ENCODE measurements around the gene CST6. TPM values are rescaled to one million over a fixed set of nuclear protein-coding genes. Genes with fewer than 3 reads are reported as not detected.

The CST6 gene
- total and polyA plus RNA-seq, 2 experiments from 2014 or later, result 4.2 to 8.3 TPM

DNA sequence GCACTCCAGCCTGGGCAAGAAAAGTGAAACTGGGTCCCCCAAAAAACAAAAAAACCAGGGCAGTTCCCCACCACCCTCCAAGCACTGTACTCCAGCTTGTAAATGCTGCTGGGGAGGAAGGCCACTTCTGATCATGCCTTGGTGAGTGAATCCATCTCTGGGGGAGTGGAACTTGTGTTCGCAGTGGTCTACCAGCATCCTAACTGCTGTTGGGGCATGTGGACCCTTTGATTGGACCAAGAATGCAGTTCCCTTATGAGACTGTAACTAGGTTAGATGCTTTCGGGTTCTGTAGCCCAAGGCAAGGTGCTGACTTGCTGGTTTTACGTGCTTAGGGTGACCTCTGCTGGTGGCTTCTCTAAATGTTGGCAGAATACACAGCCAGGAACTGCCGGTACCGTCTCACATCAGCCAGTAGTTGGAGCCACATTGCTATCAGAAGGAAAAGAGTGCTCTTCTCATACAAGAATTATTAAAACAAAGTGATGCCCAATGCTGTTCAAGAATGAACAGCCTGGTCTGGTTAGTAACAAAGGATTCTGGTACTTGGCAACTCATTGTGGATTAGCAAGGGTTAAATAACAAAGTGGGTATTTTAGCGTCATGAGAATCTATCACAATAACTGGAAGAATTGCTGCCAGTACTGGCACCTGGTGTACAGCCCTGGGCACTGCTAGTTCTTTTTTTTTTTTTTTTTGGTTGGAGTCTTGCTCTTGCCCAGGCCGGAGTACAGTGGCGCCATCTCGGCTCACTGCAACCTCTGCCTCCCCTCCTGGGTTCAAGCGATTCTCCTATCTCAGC is 22.8 kb upstream of the CST6 start:
- no peak overlapping the region for H3K27ac ChIP-seq (ENCODE audit: low read depth)
- no peak overlapping the region for H2AFZ ChIP-seq
- Mint-ChIP-seq H3K27me3 (ENCODE audit: insufficient read depth, low read depth, poor library complexity) (peaks cover 9% of the 10 kb centered on the region), H3K9me3 (no peaks in the 10 kb centered on the region), H3K4me3 (no peak overlapping the region; the same call in 2 of the 3 replicates), H3K27ac (no peak overlapping the region; the same call in 1 of the 2 replicates), H3K36me3 (ENCODE audit: low read depth) (no peaks in the 10 kb centered on the region), H3K4me1 (no peaks in the 10 kb centered on the region)
- TF ChIP-seq, protein P1, sequence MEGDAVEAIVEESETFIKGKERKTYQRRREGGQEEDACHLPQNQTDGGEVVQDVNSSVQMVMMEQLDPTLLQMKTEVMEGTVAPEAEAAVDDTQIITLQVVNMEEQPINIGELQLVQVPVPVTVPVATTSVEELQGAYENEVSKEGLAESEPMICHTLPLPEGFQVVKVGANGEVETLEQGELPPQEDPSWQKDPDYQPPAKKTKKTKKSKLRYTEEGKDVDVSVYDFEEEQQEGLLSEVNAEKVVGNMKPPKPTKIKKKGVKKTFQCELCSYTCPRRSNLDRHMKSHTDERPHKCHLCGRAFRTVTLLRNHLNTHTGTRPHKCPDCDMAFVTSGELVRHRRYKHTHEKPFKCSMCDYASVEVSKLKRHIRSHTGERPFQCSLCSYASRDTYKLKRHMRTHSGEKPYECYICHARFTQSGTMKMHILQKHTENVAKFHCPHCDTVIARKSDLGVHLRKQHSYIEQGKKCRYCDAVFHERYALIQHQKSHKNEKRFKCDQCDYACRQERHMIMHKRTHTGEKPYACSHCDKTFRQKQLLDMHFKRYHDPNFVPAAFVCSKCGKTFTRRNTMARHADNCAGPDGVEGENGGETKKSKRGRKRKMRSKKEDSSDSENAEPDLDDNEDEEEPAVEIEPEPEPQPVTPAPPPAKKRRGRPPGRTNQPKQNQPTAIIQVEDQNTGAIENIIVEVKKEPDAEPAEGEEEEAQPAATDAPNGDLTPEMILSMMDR (conservative IDR thresholded peaks at IDR 0.05; ENCODE audit: low read depth in 2 of 2), result peak; percentile 99 to 100
- TF ChIP-seq EZH2 (IDR thresholded peaks at IDR 0.05; ENCODE audit: low read depth, unreplicated experiment), result no peak
- no peaks in the 10 kb centered on the region for H3K27me3 ChIP-seq (ENCODE audit: insufficient read depth)
- H3K4me2 ChIP-seq, result no peak overlapping the region
- H3K4me1 ChIP-seq (ENCODE audit: insufficient read depth), result no peaks in the 10 kb centered on the region
- H3K9me2 ChIP-seq (ENCODE audit: insufficient read depth), result no peaks in the 10 kb centered on the region
- H3K36me3 ChIP-seq (ENCODE audit: insufficient read depth), result no peaks in the 10 kb centered on the region
- H3K79me2 ChIP-seq (replicated peaks; ENCODE audit: insufficient read depth), result no peaks in the 10 kb centered on the region
- DNase-seq (ENCODE audit: low spot score) (peak; percentile 97), ATAC-seq (peak; percentile 99)
- H4K20me1 ChIP-seq (replicated peaks; ENCODE audit: insufficient read depth), result no peaks in the 10 kb centered on the region
- H3F3A ChIP-seq (replicated peaks; ENCODE audit: low read depth), result 0 out of 2 replicates have a peak, but pooled peaks cover 7% of the 10 kb centered on the region
- no peak overlapping the region for H3K4me3 ChIP-seq

DNA sequence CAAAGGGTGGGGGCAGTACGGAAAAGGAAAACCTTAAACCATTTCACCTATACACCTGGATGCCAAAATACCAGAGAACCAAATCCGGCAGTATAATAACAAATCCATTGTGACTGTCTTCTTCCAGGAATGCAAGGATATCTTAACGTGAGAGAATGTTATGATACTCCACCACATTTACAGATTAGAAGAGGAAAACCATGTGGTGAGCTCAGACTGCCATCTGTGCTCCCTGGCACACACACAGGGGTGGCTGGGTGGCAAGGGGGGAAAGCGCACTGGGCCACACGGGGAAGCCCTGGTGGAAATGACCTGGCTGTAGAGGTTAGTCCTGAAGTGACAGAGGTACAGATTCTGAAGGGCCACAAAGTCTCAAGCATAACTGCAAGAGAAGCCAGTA is 19.8 kb upstream of the CST6 start:
- no peak overlapping the region for H3K4me2 ChIP-seq
- ATAC-seq (no peak), DNase-seq (ENCODE audit: low spot score) (no peak)
- no peak overlapping the region for H3K27ac Mint-ChIP-seq
- no peaks in the 10 kb centered on the region for H3K79me2 ChIP-seq (replicated peaks; ENCODE audit: insufficient read depth)
- H3K4me3 Mint-ChIP-seq, result no peak overlapping the region
- no peaks in the 10 kb centered on the region for H3K9me2 ChIP-seq (ENCODE audit: insufficient read depth)
- peaks cover 6% of the 10 kb centered on the region; the same call in 1 of the 3 replicates for H3K36me3 Mint-ChIP-seq (ENCODE audit: low read depth)
- H3F3A ChIP-seq (replicated peaks; ENCODE audit: low read depth), result 0 out of 2 replicates have a peak, but pooled peaks cover 7% of the 10 kb centered on the region
- H4K20me1 ChIP-seq (replicated peaks; ENCODE audit: insufficient read depth), result no peaks in the 10 kb centered on the region
- H3K9me3 Mint-ChIP-seq, result no peaks in the 10 kb centered on the region
- H3K27ac ChIP-seq (ENCODE audit: low read depth), result no peak overlapping the region
- H2AFZ ChIP-seq, result no peak overlapping the region
- H3K27me3 ChIP-seq (ENCODE audit: insufficient read depth), result no peaks in the 10 kb centered on the region
- H3K4me1 Mint-ChIP-seq, result no peaks in the 10 kb centered on the region
- H3K4me3 ChIP-seq, result no peak overlapping the region
- peaks cover 5% of the 10 kb centered on the region for H3K27me3 Mint-ChIP-seq (ENCODE audit: insufficient read depth, low read depth, poor library complexity)
- no peaks in the 10 kb centered on the region for H3K36me3 ChIP-seq (ENCODE audit: insufficient read depth)
- no peaks in the 10 kb centered on the region for H3K4me1 ChIP-seq (ENCODE audit: insufficient read depth)
- TF ChIP-seq JUNB (IDR thresholded peaks at IDR 0.05; ENCODE audit: unreplicated experiment), result no peak
- TF ChIP-seq, protein P1 (conservative IDR thresholded peaks at IDR 0.05; ENCODE audit: low read depth in 2 of 2), result no peak
- no peak for TF ChIP-seq ZNF331 (CRISPR knock-in tag; IDR thresholded peaks at IDR 0.05; ENCODE audit: low read depth)
- no peak for TF ChIP-seq NANOG (IDR thresholded peaks at IDR 0.05; ENCODE audit: borderline replicate concordance)
- no peak for TF ChIP-seq CREB1 (CRISPR knock-in tag; IDR thresholded peaks at IDR 0.05; ENCODE audit: low read depth)
- no peak for TF ChIP-seq ZNF114 (CRISPR knock-in tag; IDR thresholded peaks at IDR 0.05)
- TF ChIP-seq, protein P2, sequence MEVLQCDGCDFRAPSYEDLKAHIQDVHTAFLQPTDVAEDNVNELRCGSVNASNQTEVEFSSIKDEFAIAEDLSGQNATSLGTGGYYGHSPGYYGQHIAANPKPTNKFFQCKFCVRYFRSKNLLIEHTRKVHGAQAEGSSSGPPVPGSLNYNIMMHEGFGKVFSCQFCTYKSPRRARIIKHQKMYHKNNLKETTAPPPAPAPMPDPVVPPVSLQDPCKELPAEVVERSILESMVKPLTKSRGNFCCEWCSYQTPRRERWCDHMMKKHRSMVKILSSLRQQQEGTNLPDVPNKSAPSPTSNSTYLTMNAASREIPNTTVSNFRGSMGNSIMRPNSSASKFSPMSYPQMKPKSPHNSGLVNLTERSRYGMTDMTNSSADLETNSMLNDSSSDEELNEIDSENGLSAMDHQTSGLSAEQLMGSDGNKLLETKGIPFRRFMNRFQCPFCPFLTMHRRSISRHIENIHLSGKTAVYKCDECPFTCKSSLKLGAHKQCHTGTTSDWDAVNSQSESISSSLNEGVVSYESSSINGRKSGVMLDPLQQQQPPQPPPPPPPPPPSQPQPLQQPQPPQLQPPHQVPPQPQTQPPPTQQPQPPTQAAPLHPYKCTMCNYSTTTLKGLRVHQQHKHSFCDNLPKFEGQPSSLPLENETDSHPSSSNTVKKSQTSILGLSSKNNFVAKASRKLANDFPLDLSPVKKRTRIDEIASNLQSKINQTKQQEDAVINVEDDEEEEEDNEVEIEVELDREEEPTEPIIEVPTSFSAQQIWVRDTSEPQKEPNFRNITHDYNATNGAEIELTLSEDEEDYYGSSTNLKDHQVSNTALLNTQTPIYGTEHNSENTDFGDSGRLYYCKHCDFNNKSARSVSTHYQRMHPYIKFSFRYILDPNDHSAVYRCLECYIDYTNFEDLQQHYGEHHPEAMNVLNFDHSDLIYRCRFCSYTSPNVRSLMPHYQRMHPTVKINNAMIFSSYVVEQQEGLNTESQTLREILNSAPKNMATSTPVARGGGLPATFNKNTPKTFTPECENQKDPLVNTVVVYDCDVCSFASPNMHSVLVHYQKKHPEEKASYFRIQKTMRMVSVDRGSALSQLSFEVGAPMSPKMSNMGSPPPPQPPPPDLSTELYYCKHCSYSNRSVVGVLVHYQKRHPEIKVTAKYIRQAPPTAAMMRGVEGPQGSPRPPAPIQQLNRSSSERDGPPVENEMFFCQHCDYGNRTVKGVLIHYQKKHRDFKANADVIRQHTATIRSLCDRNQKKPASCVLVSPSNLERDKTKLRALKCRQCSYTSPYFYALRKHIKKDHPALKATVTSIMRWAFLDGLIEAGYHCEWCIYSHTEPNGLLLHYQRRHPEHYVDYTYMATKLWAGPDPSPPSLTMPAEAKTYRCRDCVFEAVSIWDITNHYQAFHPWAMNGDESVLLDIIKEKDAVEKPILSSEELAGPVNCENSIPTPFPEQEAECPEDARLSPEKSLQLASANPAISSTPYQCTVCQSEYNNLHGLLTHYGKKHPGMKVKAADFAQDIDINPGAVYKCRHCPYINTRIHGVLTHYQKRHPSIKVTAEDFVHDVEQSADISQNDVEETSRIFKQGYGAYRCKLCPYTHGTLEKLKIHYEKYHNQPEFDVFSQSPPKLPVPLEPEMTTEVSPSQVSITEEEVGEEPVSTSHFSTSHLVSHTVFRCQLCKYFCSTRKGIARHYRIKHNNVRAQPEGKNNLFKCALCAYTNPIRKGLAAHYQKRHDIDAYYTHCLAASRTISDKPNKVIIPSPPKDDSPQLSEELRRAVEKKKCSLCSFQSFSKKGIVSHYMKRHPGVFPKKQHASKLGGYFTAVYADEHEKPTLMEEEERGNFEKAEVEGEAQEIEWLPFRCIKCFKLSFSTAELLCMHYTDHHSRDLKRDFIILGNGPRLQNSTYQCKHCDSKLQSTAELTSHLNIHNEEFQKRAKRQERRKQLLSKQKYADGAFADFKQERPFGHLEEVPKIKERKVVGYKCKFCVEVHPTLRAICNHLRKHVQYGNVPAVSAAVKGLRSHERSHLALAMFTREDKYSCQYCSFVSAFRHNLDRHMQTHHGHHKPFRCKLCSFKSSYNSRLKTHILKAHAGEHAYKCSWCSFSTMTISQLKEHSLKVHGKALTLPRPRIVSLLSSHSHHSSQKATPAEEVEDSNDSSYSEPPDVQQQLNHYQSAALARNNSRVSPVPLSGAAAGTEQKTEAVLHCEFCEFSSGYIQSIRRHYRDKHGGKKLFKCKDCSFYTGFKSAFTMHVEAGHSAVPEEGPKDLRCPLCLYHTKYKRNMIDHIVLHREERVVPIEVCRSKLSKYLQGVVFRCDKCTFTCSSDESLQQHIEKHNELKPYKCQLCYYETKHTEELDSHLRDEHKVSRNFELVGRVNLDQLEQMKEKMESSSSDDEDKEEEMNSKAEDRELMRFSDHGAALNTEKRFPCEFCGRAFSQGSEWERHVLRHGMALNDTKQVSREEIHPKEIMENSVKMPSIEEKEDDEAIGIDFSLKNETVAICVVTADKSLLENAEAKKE (CRISPR knock-in tag; IDR thresholded peaks at IDR 0.05), result no peak
- TF ChIP-seq EZH2phosphoT487 (IDR thresholded peaks at IDR 0.05; ENCODE audit: unreplicated experiment), result no peak
